ENCODE data around the gene FAM222B.

FAM222B gene

GRCh38 chr17:28765038-28765437 lies 77.6 kb downstream of the FAM222B start:
- no peak for DNase-seq

GRCh38 chr17:28763804-28764266 lies 78.8 kb downstream of the FAM222B start:
- DNase-seq = peak; percentile 77 to 87 (median 86)

GRCh38 chr17:28763137-28763799 lies 79.3 kb downstream of the FAM222B start:
- DNase-seq = no peak

- peak; percentile 80 to 87 (median 86) for DNase-seq
Observed at GRCh38 chr17:28760601-28761562, 81.7 kb downstream of the FAM222B start.

GRCh38 chr17:28759256-28759865 lies 83.2 kb downstream of the FAM222B start:
- no peak for DNase-seq

- no peak for DNase-seq
Observed at GRCh38 chr17:28758411-28759121, 84.0 kb downstream of the FAM222B start.

- DNase-seq = no peak
Observed at GRCh38 chr17:28756049-28756804, 86.4 kb downstream of the FAM222B start.

- no peak for DNase-seq
Observed at GRCh38 chr17:28755486-28755885, 87.1 kb downstream of the FAM222B start.

GRCh38 chr17:28751600-28752366 lies 90.8 kb downstream of the FAM222B start:
- DNase-seq = no peak

- peak; percentile 93 to 96 (median 94) for DNase-seq
Observed at GRCh38 chr17:28750178-28751047, 92.2 kb downstream of the FAM222B start.

GRCh38 chr17:28749516-28750177 lies 92.9 kb downstream of the FAM222B start:
- no peak for DNase-seq

- DNase-seq = no peak
Observed at GRCh38 chr17:28748852-28749515, 93.6 kb downstream of the FAM222B start.

GRCh38 chr17:28747801-28748750 lies 94.5 kb downstream of the FAM222B start:
- no peak for DNase-seq

GRCh38 chr17:28747051-28747691 lies 95.4 kb downstream of the FAM222B start:
- DNase-seq = no peak

GRCh38 chr17:28746611-28747050 lies 96.0 kb downstream of the FAM222B start:
- DNase-seq = no peak

GRCh38 chr17:28745786-28746411 lies 96.7 kb downstream of the FAM222B start:
- DNase-seq = no peak
